Body of pancreas (tissue), 4 donors: Measurements from ENCODE around the gene PCDH17.

ENCODE experiments used
- POLR2A ChIP-seq, 3 donors: fragments of 450-650 bp; IDR thresholded peaks; one replicate each; pipeline ENCODE4 v1.6.1; 2016; ENCODE audit warnings: antibody characterized with exemption in 3 of 3, mild to moderate bottlenecking in 2 of 3
- TF ChIP-seq, protein P1 (sequence below), 7 experiments: fragments of 450-650 bp in 4 of 7; fragments of 200-600 bp in 3 of 7; sonication (generic) in 3 of 7; IDR thresholded peaks; one replicate each; pipeline ENCODE4 v1.5.1; 2016 to 2019; ENCODE audit warnings: antibody characterized with exemption in 7 of 7

DNA sequence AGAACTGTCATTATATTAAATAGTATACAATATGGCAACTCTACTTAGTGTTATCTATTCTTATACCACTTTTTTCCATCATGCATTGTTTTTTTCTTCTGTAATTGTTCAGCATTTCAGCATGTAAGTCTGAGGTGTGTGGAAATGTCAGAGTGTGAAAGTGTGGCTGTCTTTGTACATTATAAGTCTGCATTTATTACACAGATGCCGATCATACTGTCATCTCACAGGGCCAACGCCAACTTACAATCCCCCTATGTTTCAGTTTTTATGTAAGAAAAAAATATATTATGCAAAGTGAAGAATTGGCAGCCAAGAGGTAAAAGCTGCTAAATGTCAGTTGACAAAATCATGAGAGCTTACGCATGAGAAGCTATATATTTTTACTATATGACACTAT lies 42.9 kb upstream of the PCDH17 start:
- TF ChIP-seq, protein P1, sequence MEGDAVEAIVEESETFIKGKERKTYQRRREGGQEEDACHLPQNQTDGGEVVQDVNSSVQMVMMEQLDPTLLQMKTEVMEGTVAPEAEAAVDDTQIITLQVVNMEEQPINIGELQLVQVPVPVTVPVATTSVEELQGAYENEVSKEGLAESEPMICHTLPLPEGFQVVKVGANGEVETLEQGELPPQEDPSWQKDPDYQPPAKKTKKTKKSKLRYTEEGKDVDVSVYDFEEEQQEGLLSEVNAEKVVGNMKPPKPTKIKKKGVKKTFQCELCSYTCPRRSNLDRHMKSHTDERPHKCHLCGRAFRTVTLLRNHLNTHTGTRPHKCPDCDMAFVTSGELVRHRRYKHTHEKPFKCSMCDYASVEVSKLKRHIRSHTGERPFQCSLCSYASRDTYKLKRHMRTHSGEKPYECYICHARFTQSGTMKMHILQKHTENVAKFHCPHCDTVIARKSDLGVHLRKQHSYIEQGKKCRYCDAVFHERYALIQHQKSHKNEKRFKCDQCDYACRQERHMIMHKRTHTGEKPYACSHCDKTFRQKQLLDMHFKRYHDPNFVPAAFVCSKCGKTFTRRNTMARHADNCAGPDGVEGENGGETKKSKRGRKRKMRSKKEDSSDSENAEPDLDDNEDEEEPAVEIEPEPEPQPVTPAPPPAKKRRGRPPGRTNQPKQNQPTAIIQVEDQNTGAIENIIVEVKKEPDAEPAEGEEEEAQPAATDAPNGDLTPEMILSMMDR (IDR thresholded peaks at IDR 0.05), result no peak
- no peak for TF ChIP-seq POLR2A (IDR thresholded peaks at IDR 0.05)
